Spleen (tissue), 11 donors: ENCODE data around the gene HRH1. TPM values are rescaled to one million over a fixed set of nuclear protein-coding genes. Genes with fewer than 3 reads are reported as not detected.

Source experiments
- DNase-seq: peaks from one replicate; pipeline ENCODE4 v3.0.0-alpha.2; 2020
- H3K27ac ChIP-seq, 8 donors: fragments of 200-600 bp; sonication (generic) in 7 of 8; 1 replicate in 4 of 8; 2 replicates in 4 of 8; pipeline versions ENCODE4 v1.5.0 to v1.8.0; 2016 to 2021; ENCODE audit warnings: inconsistent platforms in 4 of 8, mild to moderate bottlenecking in 4 of 8, moderate library complexity in 1 of 8
- H3K27me3 ChIP-seq, 7 donors: fragments of 200-600 bp; sonication (generic) in 6 of 7; replicated peaks in 1 of 7; 1 replicate in 4 of 7; 2 replicates in 3 of 7; pipeline versions ENCODE4 v1.5.0 to v1.8.0; 2016 to 2021; ENCODE audit warnings: inconsistent platforms in 3 of 7, mild to moderate bottlenecking in 1 of 7
- H3K36me3 ChIP-seq, 6 donors: fragments of 200-600 bp; sonication (generic) in 5 of 6; 1 replicate in 4 of 6; 2 replicates in 2 of 6; pipeline versions ENCODE4 v1.5.0 to v1.8.0; 2016 to 2021; ENCODE audit warnings: inconsistent platforms in 2 of 6
- H3K4me1 ChIP-seq, 6 donors: fragments of 200-600 bp; sonication (generic) in 5 of 6; 1 replicate in 3 of 6; 2 replicates in 3 of 6; pipeline versions ENCODE4 v1.5.0 to v1.8.0; 2016 to 2021; ENCODE audit warnings: inconsistent platforms in 3 of 6
- H3K4me3 ChIP-seq, 8 donors: fragments of 200-600 bp; sonication (generic) in 7 of 8; 1 replicate in 4 of 8; 2 replicates in 4 of 8; pipeline versions ENCODE4 v1.5.0 to v1.8.0; 2016 to 2021; ENCODE audit warnings: inconsistent platforms in 4 of 8, mild to moderate bottlenecking in 4 of 8, moderate library complexity in 2 of 8
- H3K9me3 ChIP-seq, 8 donors: fragments of 200-600 bp; sonication (generic) in 7 of 8; 1 replicate in 4 of 8; 2 replicates in 4 of 8; pipeline versions ENCODE4 v1.5.0 to v1.8.0; 2016 to 2021; ENCODE audit warnings: inconsistent platforms in 4 of 8
- POLR2A ChIP-seq, 3 donors: fragments of 450-650 bp; IDR thresholded peaks; one replicate each; pipeline ENCODE4 v1.5.1; 2017; ENCODE audit warnings: antibody characterized with exemption in 3 of 3, mild to moderate bottlenecking in 1 of 3
- POLR2AphosphoS5 ChIP-seq, 3 donors: sonication (generic); formaldehyde crosslinking; IDR thresholded peaks; one replicate each; pipeline ENCODE4 v1.5.1; 2017; ENCODE audit warnings: antibody characterized with exemption in 3 of 3
- whole genome bisulfite sequencing, 5 donors: extraction: QIAGEN DNeasy Blood & Tissue Kit in 3 of 5; methylation state at CpG; one replicate each; pipeline versions ENCODE4 v1.1.5 to v1.1.7; 2013 to 2018; 5-methylcytosine and 5-hydroxymethylcytosine counted together
- intact Hi-C: fragments of 100-400 bp; cut with DNase I; formaldehyde crosslinking; loops from one replicate; pipeline ENCODE4 v1.15.0; 2023; ENCODE audit warnings: low total_unique reads
- polyA plus RNA-seq, 3 donors: library from polyadenylated mRNA; stranded (reverse); fragments of 200-250 nt; gene quantifications; one replicate each; pipeline ENCODE4 v1.2.1, GENCODE V29; 2013
- total RNA-seq, 7 donors: library from RNA; depleted of rRNA in 3 of 7; stranded (reverse); fragments of >200 nt in 3 of 7; fragmentation: NEBNext Ultra II Directional in 4 of 7; extraction: Animal tissue kit (Norgen Biotek cat#: 25700) in 4 of 7; gene quantifications; one replicate each; pipeline versions ENCODE4 v1.1.0 to v1.2.1, GENCODE V29; 2016 to 2021
- TF ChIP-seq, protein P1 (sequence below), 11 experiments: fragments of 200-600 bp in 7 of 11; fragments of 450-650 bp in 4 of 11; sonication (generic) in 4 of 11; IDR thresholded peaks in 8 of 11; conservative IDR thresholded peaks in 3 of 11; 1 replicate in 7 of 11; 2 replicates in 4 of 11; pipeline versions ENCODE4 v1.4.0 to v1.8.0; 2016 to 2021; ENCODE audit warnings: antibody characterized with exemption in 11 of 11, inconsistent platforms in 4 of 11, mild to moderate bottlenecking in 1 of 11
- donor health status: healthy with polysubstance abuse.
- donor health status: DM: no; HTN: no; CAD: no; lungs with moderate emphysema.
- donor health status: DM: no; HTN: no; CAD: no.
- donor health status: Bipolar disorder and iron deficiency.
- donor health status: healthy.
- donor health status: DM: no; HTN: no; CAD: no.
- donor health status: DM: yes; HTN: yes; CAD: no.

Gene HRH1
- total and polyA plus RNA-seq, 10 donors, result 0.15 to 4.4 (median 1.8) TPM

DNA sequence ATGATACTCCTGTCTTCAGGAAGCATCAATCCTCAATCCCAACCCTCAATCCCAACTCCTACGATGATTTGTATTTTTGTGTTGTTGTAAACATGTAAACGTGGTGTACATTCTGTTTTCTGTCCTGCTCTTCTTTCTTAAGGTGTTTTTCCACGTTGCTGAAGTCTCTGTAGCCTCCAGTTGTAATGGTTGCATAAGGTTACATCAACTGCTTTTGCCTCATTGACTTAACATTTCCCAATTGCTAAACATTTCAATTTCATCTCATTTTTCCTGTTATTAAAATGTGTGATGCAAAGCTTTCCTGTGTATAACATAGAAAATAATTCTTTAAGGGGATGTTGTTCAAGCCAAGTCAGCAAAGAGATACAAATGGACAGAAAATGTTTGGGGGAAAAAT is 33.4 kb downstream of the HRH1 start:
- Histone ChIP-seq H3K27ac (peak overlapping the region in 1 of 8 donors; percentile 38), H3K36me3 (peaks cover 0 to 11% (median 0%) of the 10 kb centered on the region in 6 donors), H3K27me3 (peaks cover 0 to 24% (median 0%) of the 10 kb centered on the region in 7 donors), H3K4me3 (no peak overlapping the region), H3K9me3 (no peaks in the 10 kb centered on the region), H3K4me1 (peaks cover 0 to 12% (median 0%) of the 10 kb centered on the region in 6 donors)
- no peak for DNase-seq
- intact Hi-C loops, result no loop called here
- WGBS, 5 donors, result 38 to 74% (median 49%) methylated on average over 3 of the region's 3 CpGs
- TF ChIP-seq, protein P1, sequence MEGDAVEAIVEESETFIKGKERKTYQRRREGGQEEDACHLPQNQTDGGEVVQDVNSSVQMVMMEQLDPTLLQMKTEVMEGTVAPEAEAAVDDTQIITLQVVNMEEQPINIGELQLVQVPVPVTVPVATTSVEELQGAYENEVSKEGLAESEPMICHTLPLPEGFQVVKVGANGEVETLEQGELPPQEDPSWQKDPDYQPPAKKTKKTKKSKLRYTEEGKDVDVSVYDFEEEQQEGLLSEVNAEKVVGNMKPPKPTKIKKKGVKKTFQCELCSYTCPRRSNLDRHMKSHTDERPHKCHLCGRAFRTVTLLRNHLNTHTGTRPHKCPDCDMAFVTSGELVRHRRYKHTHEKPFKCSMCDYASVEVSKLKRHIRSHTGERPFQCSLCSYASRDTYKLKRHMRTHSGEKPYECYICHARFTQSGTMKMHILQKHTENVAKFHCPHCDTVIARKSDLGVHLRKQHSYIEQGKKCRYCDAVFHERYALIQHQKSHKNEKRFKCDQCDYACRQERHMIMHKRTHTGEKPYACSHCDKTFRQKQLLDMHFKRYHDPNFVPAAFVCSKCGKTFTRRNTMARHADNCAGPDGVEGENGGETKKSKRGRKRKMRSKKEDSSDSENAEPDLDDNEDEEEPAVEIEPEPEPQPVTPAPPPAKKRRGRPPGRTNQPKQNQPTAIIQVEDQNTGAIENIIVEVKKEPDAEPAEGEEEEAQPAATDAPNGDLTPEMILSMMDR (IDR thresholded peaks at IDR 0.05 in 8 of 11, conservative IDR thresholded peaks at IDR 0.05 in 3 of 11), result no peak
- no peak for TF ChIP-seq POLR2AphosphoS5 (IDR thresholded peaks at IDR 0.05)
- TF ChIP-seq POLR2A (IDR thresholded peaks at IDR 0.05), result no peak

DNA sequence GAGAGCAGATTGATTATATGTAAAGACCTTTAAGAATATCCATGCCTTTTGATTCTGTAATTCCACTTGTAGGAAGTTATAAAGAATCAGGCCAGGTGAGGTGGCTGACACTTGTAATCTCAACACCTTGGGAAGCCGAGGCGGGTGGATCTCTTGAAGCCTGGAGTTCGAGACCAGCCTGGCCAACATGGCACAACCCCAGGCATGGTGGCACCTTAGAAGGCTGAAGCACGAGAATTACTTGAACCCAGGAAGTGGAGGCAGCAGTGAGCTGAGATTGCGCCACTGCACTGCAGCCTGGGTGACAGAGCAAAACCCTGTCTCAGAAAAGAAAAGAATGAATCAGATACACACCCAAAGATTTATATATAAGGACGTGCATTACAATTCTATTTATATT is 33.9 kb downstream of the HRH1 start:
- intact Hi-C loops, result no loop called here
- WGBS, 5 donors, result 65 to 88% (median 69%) methylated on average over 6 of the region's 6 CpGs

DNA sequence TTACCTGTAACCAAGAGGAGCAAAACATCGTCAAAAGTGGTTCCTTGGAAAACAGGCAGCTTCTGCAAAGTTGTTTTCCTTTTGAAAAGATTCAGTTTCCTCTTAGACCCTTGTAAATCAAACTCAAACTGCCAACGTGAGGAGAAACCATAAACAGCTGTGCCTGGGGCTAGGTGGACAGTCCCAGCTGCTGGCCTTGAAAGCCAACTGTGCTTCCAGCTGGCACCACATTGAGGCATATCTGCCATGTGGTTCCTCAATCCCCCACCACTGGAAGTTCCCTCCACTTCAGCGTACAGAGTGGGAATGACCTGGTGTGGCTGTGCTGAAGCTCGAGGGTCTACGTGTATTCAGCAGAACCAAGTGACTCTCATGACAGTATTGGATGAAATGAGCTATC is 40.9 kb downstream of the HRH1 start:
- Histone ChIP-seq H3K27me3 (peaks cover 0 to 8% (median 0%) of the 10 kb centered on the region in 7 donors), H3K36me3 (peaks cover 0 to 12% (median 0%) of the 10 kb centered on the region in 6 donors), H3K4me3 (no peak overlapping the region), H3K9me3 (peaks cover 0 to 4% (median 0%) of the 10 kb centered on the region in 8 donors), H3K27ac (no peak overlapping the region), H3K4me1 (peaks cover 0 to 30% (median 6%) of the 10 kb centered on the region in 6 donors)
- TF ChIP-seq POLR2AphosphoS5 (IDR thresholded peaks at IDR 0.05) (peak in 1 of 3 donors; percentile 30), POLR2A (IDR thresholded peaks at IDR 0.05) (no peak)
- no peak for DNase-seq
- intact Hi-C loops, result no loop called here
- WGBS, 5 donors, result 3 to 17% (median 9%) methylated on average over 5 of the region's 5 CpGs

More for the DNA sequence above, 33.9 kb downstream of the HRH1 start:
- Histone ChIP-seq H3K9me3 (no peaks in the 10 kb centered on the region), H3K27me3 (peaks cover 0 to 22% (median 0%) of the 10 kb centered on the region in 7 donors), H3K4me1 (peaks cover 0 to 12% (median 0%) of the 10 kb centered on the region in 6 donors), H3K36me3 (peaks cover 0 to 12% (median 0%) of the 10 kb centered on the region in 6 donors), H3K27ac (peak overlapping the region in 1 of 8 donors; percentile 38), H3K4me3 (no peak overlapping the region)
- TF ChIP-seq POLR2A (IDR thresholded peaks at IDR 0.05) (no peak), POLR2AphosphoS5 (IDR thresholded peaks at IDR 0.05) (no peak)
- TF ChIP-seq, protein P1 (IDR thresholded peaks at IDR 0.05 in 8 of 11, conservative IDR thresholded peaks at IDR 0.05 in 3 of 11), result no peak
- no peak for DNase-seq

DNA sequence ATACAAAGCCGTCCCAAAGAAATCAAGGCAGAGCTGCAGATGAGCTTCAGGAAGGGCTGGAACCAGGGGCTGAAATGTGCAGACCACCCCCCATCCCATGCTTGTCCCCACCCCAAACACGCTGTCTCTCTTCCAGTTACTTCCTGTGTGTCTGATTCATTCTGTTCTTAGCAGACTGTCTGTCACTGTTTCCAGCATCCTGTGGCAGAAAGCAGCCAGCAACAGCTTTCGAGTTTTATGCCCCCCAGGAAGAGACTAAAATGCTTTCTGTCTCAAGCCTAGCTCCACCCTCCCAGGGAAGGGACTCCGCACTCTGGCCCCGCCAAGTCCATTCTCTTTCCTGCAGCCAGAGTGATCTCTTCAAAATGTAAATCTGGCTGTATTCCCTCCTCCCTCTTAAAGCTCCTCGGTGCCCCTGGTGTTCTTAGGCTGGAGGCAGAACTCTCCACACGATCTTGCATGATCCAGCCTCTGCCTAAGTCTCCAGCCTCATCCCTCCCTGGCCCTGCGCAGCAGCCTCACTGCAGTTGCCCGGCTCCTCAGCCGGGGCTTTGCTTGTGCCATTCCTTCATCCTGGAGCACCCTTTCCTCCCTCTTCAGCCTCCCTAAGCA is 41.5 kb downstream of the HRH1 start:
- intact Hi-C loops, result no loop called here
- Histone ChIP-seq H3K36me3 (peaks cover 0 to 12% (median 0%) of the 10 kb centered on the region in 6 donors), H3K9me3 (peaks cover 0 to 4% (median 0%) of the 10 kb centered on the region in 8 donors), H3K27ac (no peak overlapping the region), H3K4me3 (no peak overlapping the region), H3K4me1 (peaks cover 0 to 35% (median 9%) of the 10 kb centered on the region in 6 donors), H3K27me3 (peaks cover 0 to 8% (median 0%) of the 10 kb centered on the region in 7 donors)
- no peak for DNase-seq
- TF ChIP-seq POLR2AphosphoS5 (IDR thresholded peaks at IDR 0.05) (no peak), POLR2A (IDR thresholded peaks at IDR 0.05) (no peak)
- TF ChIP-seq, protein P1 (IDR thresholded peaks at IDR 0.05 in 8 of 11, conservative IDR thresholded peaks at IDR 0.05 in 3 of 11), result no peak
- 36 to 53% (median 41%) methylated on average over 9 to 10 of the region's 10 CpGs for WGBS, 5 donors
